C1 segment of cervical spinal cord (tissue), 14 donors: ENCODE results near the gene SELENOW.
"Not testable (repeated sequence)": the region's sequence is repeated elsewhere in the genome, so short reads cannot be mapped to it uniquely, and the experiment has no call there.

Experiments used
- DNase-seq, 14 donors: peaks; one replicate each; lab custom pipeline; 2025; lab: John Stamatoyannopoulos, UW

Gene SELENOW

GRCh38 chr19:47778049-47778953 lies at the start of gene SELENOW:
Gene SELENOW (plus strand): TSS chr19:47778703. CDS start chr19:47778786, 83 bp downstream.
- peak; percentile 53 to 92 (median 84) for DNase-seq

- DNase-seq, result peak in 2 of 14 donors; percentile 4
These were observed 49.1 kb upstream of the SELENOW start for GRCh38 chr19:47729468-47729798.

GRCh38 chr19:47729799-47730520 lies 48.5 kb upstream of the SELENOW start:
- peak in 1 of 14 donors; percentile 5 for DNase-seq

GRCh38 chr19:47730521-47730889 lies 48.0 kb upstream of the SELENOW start:
- no peak for DNase-seq

GRCh38 chr19:47730910-47731309 lies 47.6 kb upstream of the SELENOW start:
- DNase-seq, result no peak

- DNase-seq, result no peak
These were observed 43.4 kb upstream of the SELENOW start for GRCh38 chr19:47735131-47735530.

- DNase-seq, result no peak
These were observed 37.5 kb upstream of the SELENOW start for GRCh38 chr19:47740866-47741519.

- no peak for DNase-seq
These were observed 36.9 kb upstream of the SELENOW start for GRCh38 chr19:47741544-47742140.

GRCh38 chr19:47742634-47743033 lies 35.9 kb upstream of the SELENOW start:
- no peak for DNase-seq

- DNase-seq, result peak; percentile 63 to 98 (median 96)
These were observed 33.2 kb upstream of the SELENOW start, which contains the start of gene NOP53 for GRCh38 chr19:47745010-47745901. Gene NOP53 (plus strand): TSS chr19:47745546. CDS start chr19:47745560, 14 bp downstream.

GRCh38 chr19:47746129-47746528 lies 32.4 kb upstream of the SELENOW start:
- DNase-seq, result not testable (repeated sequence)

- no peak for DNase-seq
These were observed 29.2 kb upstream of the SELENOW start for GRCh38 chr19:47749326-47749725.

- DNase-seq, result no peak
These were observed 27.8 kb upstream of the SELENOW start for GRCh38 chr19:47750752-47751151.

GRCh38 chr19:47752440-47753211 lies 25.9 kb upstream of the SELENOW start:
- no peak for DNase-seq

- no peak for DNase-seq
These were observed 24.1 kb upstream of the SELENOW start for GRCh38 chr19:47754206-47755064.

- no peak for DNase-seq
These were observed 23.3 kb upstream of the SELENOW start for GRCh38 chr19:47755065-47755761.

GRCh38 chr19:47755762-47756626 lies 22.5 kb upstream of the SELENOW start:
- no peak for DNase-seq

GRCh38 chr19:47756627-47756929 lies 21.9 kb upstream of the SELENOW start:
- DNase-seq, result no peak
